Left renal pelvis (tissue), 4 donors: ENCODE measurements around the gene PWWP2A. TPM values are rescaled to one million over a fixed set of nuclear protein-coding genes. Genes with fewer than 3 reads are reported as not detected.

Experiments used
- polyA plus RNA-seq, 4 donors: library from polyadenylated mRNA; unstranded; fragments of 120-200 nt; gene quantifications; one replicate each; pipeline ENCODE4 v1.2.1, GENCODE V29; 2013; ENCODE audit not compliant: insufficient read length in 4 of 4

The PWWP2A gene
- polyA plus RNA-seq, 4 donors: 25.0 to 34.3 (median 33.0) TPM

Other genes with a start within 250 kb of the PWWP2A start
- 1 to 10 TPM in 3 of 4 donors, under 1 TPM in 1; 0.85 to 2.7 (median 2.4) TPM for gene ADRA1B, start 203.0 kb downstream of the PWWP2A start, polyA plus RNA-seq
- gene TTC1, start 110.3 kb downstream of the PWWP2A start, polyA plus RNA-seq: 10 to 100 TPM; 59.4 to 72.2 (median 63.6) TPM
- under 1 TPM in 1 of 4 donors, not detected in 3; 0.30 TPM for gene FABP6, start 110.1 kb upstream of the PWWP2A start, polyA plus RNA-seq
- gene CCNJL, start 193.1 kb upstream of the PWWP2A start, polyA plus RNA-seq: 1 to 10 TPM; 6.5 to 9.2 (median 8.7) TPM